MM.1S (cell line): Measurements from ENCODE around the gene FCHSD2.

ENCODE experiments used
- DNase-seq: peaks from one replicate; pipeline ENCODE4 v3.0.0-alpha.2; 2015
- H2AFZ ChIP-seq: fragments of 300-600 bp; sonication (generic); 2 replicates; pipeline ENCODE4 v1.6.0; 2016; ENCODE audit warnings: antibody characterized with exemption, low read length
- H3F3A ChIP-seq: fragments of 300-600 bp; sonication (generic); 2 replicates; pipeline ENCODE4 v1.6.1; 2016; ENCODE audit warnings: mild to moderate bottlenecking, antibody characterized with exemption, low read length, moderate library complexity, mixed read lengths; ENCODE audit not compliant: insufficient read depth
- H3K27ac ChIP-seq: fragments of 300-600 bp; sonication (generic); 2 replicates; pipeline ENCODE4 v1.5.1; 2016; ENCODE audit warnings: mild to moderate bottlenecking, low read length
- H3K27me3 ChIP-seq: fragments of 300-600 bp; sonication (generic); replicated peaks from 2 replicates; pipeline ENCODE4 v1.6.0; 2016; ENCODE audit warnings: low read length; ENCODE audit not compliant: insufficient read depth
- H3K36me3 ChIP-seq: fragments of 300-600 bp; sonication (generic); replicated peaks from 2 replicates; pipeline ENCODE4 v1.6.1; 2016; ENCODE audit warnings: mild to moderate bottlenecking, low read length, mixed read lengths; ENCODE audit not compliant: insufficient read depth
- H3K4me1 ChIP-seq: fragments of 300-600 bp; sonication (generic); 2 replicates; pipeline ENCODE4 v1.6.1; 2016; ENCODE audit warnings: low read length, mixed read lengths
- H3K4me2 ChIP-seq: fragments of 300-600 bp; sonication (generic); 2 replicates; pipeline ENCODE4 v1.6.0; 2016; ENCODE audit warnings: low read depth, low read length
- H3K4me3 ChIP-seq: fragments of 300-600 bp; sonication (generic); 2 replicates; pipeline ENCODE4 v1.5.1; 2016; ENCODE audit warnings: low read length, mixed read lengths
- H3K79me2 ChIP-seq: fragments of 300-600 bp; sonication (generic); 2 replicates; pipeline ENCODE4 v1.6.1; 2016; ENCODE audit warnings: mixed run types, low read length, mixed read lengths
- H3K9ac ChIP-seq: fragments of 300-600 bp; sonication (generic); 2 replicates; pipeline ENCODE4 v1.6.1; 2016; ENCODE audit warnings: low read length, mixed read lengths
- H3K9me2 ChIP-seq: fragments of 300-600 bp; sonication (generic); replicated peaks from 2 replicates; pipeline ENCODE4 v1.6.1; 2016; ENCODE audit warnings: mild to moderate bottlenecking, low read length, mixed read lengths; ENCODE audit not compliant: insufficient read depth
- H3K9me3 ChIP-seq: fragments of 300-600 bp; sonication (generic); replicated peaks from 2 replicates; pipeline ENCODE4 v1.6.1; 2016; ENCODE audit warnings: mild to moderate bottlenecking, low read length, mixed read lengths; ENCODE audit not compliant: insufficient read depth
- H4K20me1 ChIP-seq: fragments of 300-600 bp; sonication (generic); 2 replicates; pipeline ENCODE4 v1.6.1; 2016; ENCODE audit warnings: mild to moderate bottlenecking, low read length, moderate library complexity, mixed read lengths; ENCODE audit not compliant: insufficient read depth
- EZH2 ChIP-seq: fragments of 300-600 bp; sonication (generic); optimal IDR thresholded peaks from 2 replicates; pipeline ENCODE3; 2017; ENCODE audit warnings: low read depth, mild to moderate bottlenecking, antibody characterized with exemption, low read length, mixed read lengths
- EZH2phosphoT487 ChIP-seq: fragments of 300-600 bp; sonication (generic); IDR thresholded peaks from 2 replicates; pipeline ENCODE4 v1.6.1; 2018; ENCODE audit warnings: antibody characterized with exemption, low read length
- TF ChIP-seq, protein P1 (sequence below): fragments of 300-600 bp; sonication (generic); IDR thresholded peaks from 2 replicates; pipeline ENCODE4 v1.5.1; 2016; ENCODE audit warnings: antibody characterized with exemption, low read length, mixed read lengths

FCHSD2 gene

DNA sequence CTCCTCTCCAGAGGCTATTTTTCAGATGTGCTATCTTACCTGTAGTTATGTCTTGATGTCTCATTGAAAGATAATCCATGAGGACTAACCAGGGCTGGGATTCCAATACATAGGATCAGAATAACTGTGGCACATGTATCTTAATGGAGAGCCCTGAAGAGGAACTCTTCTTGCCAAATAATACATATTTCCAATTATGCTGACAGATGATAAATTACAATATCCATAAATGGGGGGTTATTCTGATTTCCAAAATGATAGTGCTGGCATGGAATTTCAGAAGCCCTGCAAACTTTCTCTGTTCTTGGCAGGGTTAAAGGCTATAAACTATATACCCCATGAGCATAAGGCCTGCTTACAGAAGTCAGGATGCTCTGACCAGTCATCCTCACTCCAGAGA is 173.7 kb downstream of the FCHSD2 start:
- no peak overlapping the region for H3K27ac ChIP-seq
- H3K4me1 ChIP-seq = peaks cover 15% of the 10 kb centered on the region
- H3K9me3 ChIP-seq = no peaks in the 10 kb centered on the region
- H3K79me2 ChIP-seq = peaks cover 32% of the 10 kb centered on the region
- no peaks in the 10 kb centered on the region for H3K36me3 ChIP-seq
- H3K9ac ChIP-seq = no peak overlapping the region
- no peaks in the 10 kb centered on the region for H3K27me3 ChIP-seq
- H4K20me1 ChIP-seq = no peaks in the 10 kb centered on the region
- H3F3A ChIP-seq = peaks cover 9% of the 10 kb centered on the region; the same call in 1 of the 2 replicates
- H3K4me3 ChIP-seq = no peak overlapping the region
- no peak overlapping the region for H2AFZ ChIP-seq
- no peaks in the 10 kb centered on the region for H3K9me2 ChIP-seq
- TF ChIP-seq, protein P1, sequence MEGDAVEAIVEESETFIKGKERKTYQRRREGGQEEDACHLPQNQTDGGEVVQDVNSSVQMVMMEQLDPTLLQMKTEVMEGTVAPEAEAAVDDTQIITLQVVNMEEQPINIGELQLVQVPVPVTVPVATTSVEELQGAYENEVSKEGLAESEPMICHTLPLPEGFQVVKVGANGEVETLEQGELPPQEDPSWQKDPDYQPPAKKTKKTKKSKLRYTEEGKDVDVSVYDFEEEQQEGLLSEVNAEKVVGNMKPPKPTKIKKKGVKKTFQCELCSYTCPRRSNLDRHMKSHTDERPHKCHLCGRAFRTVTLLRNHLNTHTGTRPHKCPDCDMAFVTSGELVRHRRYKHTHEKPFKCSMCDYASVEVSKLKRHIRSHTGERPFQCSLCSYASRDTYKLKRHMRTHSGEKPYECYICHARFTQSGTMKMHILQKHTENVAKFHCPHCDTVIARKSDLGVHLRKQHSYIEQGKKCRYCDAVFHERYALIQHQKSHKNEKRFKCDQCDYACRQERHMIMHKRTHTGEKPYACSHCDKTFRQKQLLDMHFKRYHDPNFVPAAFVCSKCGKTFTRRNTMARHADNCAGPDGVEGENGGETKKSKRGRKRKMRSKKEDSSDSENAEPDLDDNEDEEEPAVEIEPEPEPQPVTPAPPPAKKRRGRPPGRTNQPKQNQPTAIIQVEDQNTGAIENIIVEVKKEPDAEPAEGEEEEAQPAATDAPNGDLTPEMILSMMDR = no peak
- TF ChIP-seq EZH2 (no peak), EZH2phosphoT487 (no peak)
- no peak overlapping the region for H3K4me2 ChIP-seq
- DNase-seq = no peak

DNA sequence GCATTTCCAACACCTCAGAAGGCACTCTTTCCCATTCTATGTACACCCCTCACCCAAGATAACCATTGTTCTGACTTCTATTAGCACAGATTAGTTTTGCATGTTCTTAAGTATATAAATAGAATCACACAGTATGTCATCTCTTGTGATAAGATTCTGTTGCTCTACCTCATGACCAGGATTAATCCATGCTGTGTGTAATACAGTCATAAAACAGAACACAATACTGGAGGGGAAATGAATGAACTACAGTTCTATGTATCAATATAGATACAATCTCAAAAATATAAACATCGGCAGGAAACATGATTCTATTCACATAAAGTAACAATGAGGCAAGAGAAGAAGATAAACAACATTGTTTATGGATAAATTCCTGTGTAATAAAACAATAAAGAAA is 176.4 kb downstream of the FCHSD2 start:
- peaks cover 18% of the 10 kb centered on the region for H3K79me2 ChIP-seq
- H4K20me1 ChIP-seq = no peaks in the 10 kb centered on the region
- no peak for DNase-seq
- H3K27ac ChIP-seq = no peak overlapping the region
- H3F3A ChIP-seq = peaks cover 6% of the 10 kb centered on the region; the same call in 1 of the 2 replicates
- no peak for TF ChIP-seq EZH2phosphoT487
- TF ChIP-seq, protein P1 = no peak
- no peak for TF ChIP-seq EZH2
- H3K4me1 ChIP-seq = peaks cover 12% of the 10 kb centered on the region
- H2AFZ ChIP-seq = no peak overlapping the region
- H3K36me3 ChIP-seq = no peaks in the 10 kb centered on the region
- no peak overlapping the region for H3K4me2 ChIP-seq
- H3K9me2 ChIP-seq = no peaks in the 10 kb centered on the region
- H3K9me3 ChIP-seq = no peaks in the 10 kb centered on the region
- no peak overlapping the region for H3K4me3 ChIP-seq
- H3K9ac ChIP-seq = no peak overlapping the region
- H3K27me3 ChIP-seq = no peaks in the 10 kb centered on the region

DNA sequence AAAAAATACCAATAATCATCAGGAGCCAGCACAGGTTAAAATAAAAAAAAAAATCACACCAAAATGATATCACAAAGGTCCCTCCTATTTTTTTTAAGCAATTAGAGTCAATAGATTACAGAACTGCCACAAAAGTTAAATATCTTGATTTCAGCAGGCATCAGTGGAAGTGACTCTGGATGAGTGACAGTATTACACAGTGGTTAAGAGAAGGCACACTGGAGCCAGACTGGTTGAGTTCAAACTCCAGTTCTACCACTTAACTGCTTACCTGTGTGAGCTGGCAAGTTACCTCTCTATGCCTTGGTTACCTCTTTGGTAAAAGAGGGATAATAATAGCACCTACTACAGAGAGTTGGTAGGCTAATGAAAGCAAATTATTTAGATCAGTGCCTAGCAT is 179.4 kb downstream of the FCHSD2 start:
- Histone ChIP-seq H3K9ac (no peak overlapping the region), H3K4me1 (no peaks in the 10 kb centered on the region), H3K27me3 (no peaks in the 10 kb centered on the region), H3K79me2 (no peaks in the 10 kb centered on the region), H3K4me2 (no peak overlapping the region), H3K36me3 (no peaks in the 10 kb centered on the region), H3K9me2 (no peaks in the 10 kb centered on the region), H4K20me1 (no peaks in the 10 kb centered on the region), H3F3A (no peaks in the 10 kb centered on the region; the same call in 1 of the 2 replicates), H3K4me3 (no peak overlapping the region), H2AFZ (no peak overlapping the region), H3K27ac (no peak overlapping the region), H3K9me3 (no peaks in the 10 kb centered on the region)
- TF ChIP-seq, protein P1 = no peak
- TF ChIP-seq EZH2phosphoT487 (no peak), EZH2 (no peak)
- no peak for DNase-seq
